WERI-Rb-1 (cell line): Measurements from ENCODE around the gene CPA4.

Source experiments
- DNase-seq: peaks from one replicate; pipeline ENCODE4 v3.0.0-alpha.2; 2020
- H3K27ac ChIP-seq: fragments of 250-450 bp; sonication (Bioruptor Pico); 2 replicates; pipeline ENCODE4 v1.5.1; 2020; ENCODE audit warnings: mild to moderate bottlenecking, moderate library complexity
- H3K27me3 ChIP-seq: fragments of 250-450 bp; sonication (Bioruptor Pico); 2 replicates; pipeline ENCODE4 v1.5.1; 2021; ENCODE audit warnings: mild to moderate bottlenecking, low read depth, moderate library complexity; ENCODE audit not compliant: insufficient read depth, severe bottlenecking
- H3K36me3 ChIP-seq: fragments of 250-450 bp; sonication (Bioruptor Pico); 2 replicates; pipeline ENCODE4 v1.5.1; 2020; ENCODE audit warnings: mild to moderate bottlenecking, moderate library complexity
- H3K4me3 ChIP-seq: 2 replicates; pipeline ENCODE4 v1.5.1; 2011; ENCODE audit warnings: low read depth, mild to moderate bottlenecking, control low read depth, low read length
- H3K9me3 ChIP-seq: fragments of 250-450 bp; sonication (Bioruptor Pico); 2 replicates; pipeline ENCODE4 v1.5.1; 2021; ENCODE audit warnings: mild to moderate bottlenecking, moderate library complexity; ENCODE audit not compliant: severe bottlenecking
- TF ChIP-seq, protein P1 (sequence below): IDR thresholded peaks from 2 replicates; pipeline ENCODE4 v1.5.1; 2011; ENCODE audit warnings: low read depth, mild to moderate bottlenecking, control low read depth, inconsistent platforms, low read length

CPA4 gene

GRCh38 chr7:130269318-130269694 lies 23.7 kb upstream of the CPA4 start:
- TF ChIP-seq, protein P1, sequence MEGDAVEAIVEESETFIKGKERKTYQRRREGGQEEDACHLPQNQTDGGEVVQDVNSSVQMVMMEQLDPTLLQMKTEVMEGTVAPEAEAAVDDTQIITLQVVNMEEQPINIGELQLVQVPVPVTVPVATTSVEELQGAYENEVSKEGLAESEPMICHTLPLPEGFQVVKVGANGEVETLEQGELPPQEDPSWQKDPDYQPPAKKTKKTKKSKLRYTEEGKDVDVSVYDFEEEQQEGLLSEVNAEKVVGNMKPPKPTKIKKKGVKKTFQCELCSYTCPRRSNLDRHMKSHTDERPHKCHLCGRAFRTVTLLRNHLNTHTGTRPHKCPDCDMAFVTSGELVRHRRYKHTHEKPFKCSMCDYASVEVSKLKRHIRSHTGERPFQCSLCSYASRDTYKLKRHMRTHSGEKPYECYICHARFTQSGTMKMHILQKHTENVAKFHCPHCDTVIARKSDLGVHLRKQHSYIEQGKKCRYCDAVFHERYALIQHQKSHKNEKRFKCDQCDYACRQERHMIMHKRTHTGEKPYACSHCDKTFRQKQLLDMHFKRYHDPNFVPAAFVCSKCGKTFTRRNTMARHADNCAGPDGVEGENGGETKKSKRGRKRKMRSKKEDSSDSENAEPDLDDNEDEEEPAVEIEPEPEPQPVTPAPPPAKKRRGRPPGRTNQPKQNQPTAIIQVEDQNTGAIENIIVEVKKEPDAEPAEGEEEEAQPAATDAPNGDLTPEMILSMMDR: no peak
- no peaks in the 10 kb centered on the region for H3K27me3 ChIP-seq
- no peak for DNase-seq
- H3K27ac ChIP-seq: no peak overlapping the region
- no peaks in the 10 kb centered on the region for H3K36me3 ChIP-seq
- H3K9me3 ChIP-seq: peaks cover 5% of the 10 kb centered on the region
- H3K4me3 ChIP-seq: no peak overlapping the region

DNA sequence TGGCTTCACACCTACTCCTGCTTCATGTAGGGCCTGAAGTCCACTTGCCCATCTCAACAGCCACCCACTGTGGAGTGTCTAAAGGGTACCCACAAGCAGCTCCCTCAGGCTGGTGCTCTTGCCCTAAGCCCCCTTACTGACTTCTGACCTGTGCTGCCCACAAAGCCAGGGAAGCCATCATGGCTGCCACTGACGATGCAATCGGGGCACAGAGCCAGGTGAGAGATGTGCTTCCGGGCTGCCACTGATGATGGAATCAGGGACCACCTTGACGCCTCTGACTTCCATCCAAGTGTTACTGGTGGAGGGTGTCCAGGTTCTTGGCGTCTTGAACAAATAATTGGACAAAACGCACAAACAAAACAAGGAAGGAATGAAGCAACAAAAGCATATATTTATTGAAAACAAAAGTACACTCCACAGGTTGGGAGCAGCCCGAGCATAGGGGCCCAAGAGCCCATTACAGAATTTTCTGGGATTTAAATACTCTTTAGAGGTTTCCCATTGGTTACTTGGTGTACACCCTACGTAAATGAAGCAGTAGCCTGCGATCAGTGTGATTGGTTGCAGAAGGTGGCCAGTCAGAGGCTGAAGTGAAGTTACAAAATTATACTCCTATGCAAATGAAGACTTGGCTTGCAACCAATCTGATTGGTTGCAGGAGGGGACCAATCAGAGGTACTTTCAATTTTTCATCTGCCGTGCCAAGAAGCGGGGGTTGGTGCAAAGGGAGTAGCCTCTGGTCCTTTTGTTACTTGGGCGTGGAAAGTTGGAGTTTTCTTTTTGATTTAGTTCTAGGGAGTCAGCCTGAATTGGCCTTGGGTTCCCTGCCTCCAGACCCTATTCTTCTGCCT lies 21.8 kb upstream of the CPA4 start:
- no peak for DNase-seq
- H3K4me3 ChIP-seq: no peak overlapping the region

DNA sequence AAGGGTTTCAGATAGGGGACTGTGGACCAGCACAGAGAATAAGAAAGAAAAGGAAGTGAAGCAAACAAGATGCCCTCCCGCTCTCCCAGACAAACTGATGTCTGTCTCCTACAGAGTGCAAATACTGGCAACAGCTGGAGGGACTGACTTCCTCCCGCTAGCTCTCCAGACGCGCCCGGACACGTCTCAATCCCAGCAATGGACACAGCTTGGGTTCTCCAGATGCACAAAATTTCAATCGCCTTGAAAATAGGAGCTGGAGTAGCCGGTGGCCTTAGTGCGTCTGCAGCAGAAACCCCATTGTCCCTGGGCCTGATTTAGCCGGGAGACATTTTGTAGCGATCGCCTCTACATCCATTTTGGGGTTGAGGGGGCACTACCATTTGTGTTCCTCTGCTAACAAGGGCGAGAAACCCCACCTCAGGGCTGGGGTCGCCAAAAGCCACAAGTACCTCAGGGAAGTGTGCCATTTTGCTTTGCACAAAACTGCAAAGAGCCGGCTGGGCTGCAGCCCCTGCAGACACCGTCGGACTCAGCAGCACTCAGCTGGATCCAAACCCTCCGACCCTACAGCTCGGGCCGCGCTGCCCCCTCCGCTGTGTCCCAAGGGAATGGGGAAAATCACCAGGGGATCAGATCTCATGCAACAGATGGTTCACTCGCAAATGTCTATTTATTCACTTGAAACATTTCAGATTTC lies 20.4 kb upstream of the CPA4 start:
- Histone ChIP-seq H3K36me3 (no peaks in the 10 kb centered on the region), H3K4me3 (no peak overlapping the region), H3K27ac (peak overlapping the region; percentile 34; the same call in 1 of the 2 replicates), H3K9me3 (peaks cover 5% of the 10 kb centered on the region), H3K27me3 (no peaks in the 10 kb centered on the region)
- TF ChIP-seq, protein P1: no peak
- peak; percentile 30 for DNase-seq

More for the DNA sequence above, 21.8 kb upstream of the CPA4 start:
- TF ChIP-seq, protein P1: no peak
- no peaks in the 10 kb centered on the region for H3K27me3 ChIP-seq
- no peaks in the 10 kb centered on the region for H3K36me3 ChIP-seq
- peaks cover 5% of the 10 kb centered on the region for H3K9me3 ChIP-seq
- H3K27ac ChIP-seq: no peak overlapping the region

GRCh38 chr7:130273081-130273932 lies 19.7 kb upstream of the CPA4 start:
- Histone ChIP-seq H3K36me3 (no peaks in the 10 kb centered on the region), H3K4me3 (no peak overlapping the region), H3K27ac (no peak overlapping the region; the same call in 1 of the 2 replicates), H3K9me3 (peaks cover 5% of the 10 kb centered on the region), H3K27me3 (no peaks in the 10 kb centered on the region)
- no peak for DNase-seq
- TF ChIP-seq, protein P1: no peak

GRCh38 chr7:130273933-130274255 lies 19.1 kb upstream of the CPA4 start:
- DNase-seq: no peak
- Histone ChIP-seq H3K27ac (no peak overlapping the region), H3K36me3 (no peaks in the 10 kb centered on the region), H3K4me3 (no peak overlapping the region), H3K27me3 (no peaks in the 10 kb centered on the region), H3K9me3 (peaks cover 5% of the 10 kb centered on the region)
- TF ChIP-seq, protein P1: no peak
